Central memory CD8-positive, alpha-beta T cell (primary cell): ENCODE data around the gene ARHGDIB.
A peak's percentile ranks its signal among the peaks of the same experiment; 100 is the strongest.

ENCODE experiments used
- ATAC-seq: fragments of 150-1000 bp; cut with Tn5 transposase; replicated peaks from 2 replicates; pipeline ENCODE4 v1.10.0; 2022; ENCODE audit warnings: mild to moderate bottlenecking, moderate FRiP score, moderate number of reproducible peaks; ENCODE audit not compliant: poor library complexity, severe bottlenecking; ENCODE audit errors: extremely low read depth
- DNase-seq, 2 donors: peaks; one replicate each; pipeline ENCODE4 v3.0.0; 2021; ENCODE audit warnings: low spot score in 2 of 2
- H3K27ac Mint-ChIP-seq: one replicate; pipeline ENCODE4 v1.8.0; 2022; ENCODE audit warnings: low read depth, mild to moderate bottlenecking, moderate library complexity, mixed read lengths
- H3K27me3 Mint-ChIP-seq: one replicate; pipeline ENCODE4 v1.8.0; 2022; ENCODE audit warnings: mixed read lengths
- H3K36me3 Mint-ChIP-seq: one replicate; pipeline ENCODE4 v1.8.0; 2022; ENCODE audit warnings: mild to moderate bottlenecking, moderate library complexity, mixed read lengths; ENCODE audit not compliant: insufficient read depth
- H3K4me1 Mint-ChIP-seq: one replicate; pipeline ENCODE4 v1.8.0; 2022; ENCODE audit warnings: mixed read lengths
- H3K4me3 Mint-ChIP-seq: one replicate; pipeline ENCODE4 v1.8.0; 2022; ENCODE audit warnings: mild to moderate bottlenecking, moderate library complexity, mixed read lengths
- H3K9me3 Mint-ChIP-seq: one replicate; pipeline ENCODE4 v1.8.0; 2022; ENCODE audit warnings: mixed read lengths

The ARHGDIB gene

DNA sequence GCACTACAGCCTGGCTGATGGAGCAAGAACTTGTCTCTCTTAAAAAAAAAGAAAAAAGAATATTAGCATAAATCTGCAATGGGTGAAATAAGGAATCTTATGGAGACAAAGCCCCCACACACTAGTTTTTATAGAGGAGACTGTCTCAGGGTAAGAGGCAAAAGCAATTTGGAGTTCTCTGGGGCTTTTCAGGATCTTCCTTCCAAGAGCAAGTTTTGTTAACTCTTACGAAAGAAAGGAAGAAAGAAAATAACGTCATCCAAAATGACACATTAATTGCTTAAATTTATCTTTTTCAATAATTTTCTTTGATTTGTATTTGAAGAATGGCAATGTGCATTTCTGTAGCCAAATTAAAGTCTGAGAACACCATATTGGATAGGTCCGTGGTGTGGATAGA is 15.3 kb upstream of the ARHGDIB start:
- Mint-ChIP-seq H3K9me3 (no peaks in the 10 kb centered on the region), H3K36me3 (no peaks in the 10 kb centered on the region), H3K4me1 (peaks cover 25% of the 10 kb centered on the region), H3K4me3 (no peak overlapping the region), H3K27ac (no peak overlapping the region), H3K27me3 (no peaks in the 10 kb centered on the region)
- ATAC-seq (no peak), DNase-seq (no peak)

DNA sequence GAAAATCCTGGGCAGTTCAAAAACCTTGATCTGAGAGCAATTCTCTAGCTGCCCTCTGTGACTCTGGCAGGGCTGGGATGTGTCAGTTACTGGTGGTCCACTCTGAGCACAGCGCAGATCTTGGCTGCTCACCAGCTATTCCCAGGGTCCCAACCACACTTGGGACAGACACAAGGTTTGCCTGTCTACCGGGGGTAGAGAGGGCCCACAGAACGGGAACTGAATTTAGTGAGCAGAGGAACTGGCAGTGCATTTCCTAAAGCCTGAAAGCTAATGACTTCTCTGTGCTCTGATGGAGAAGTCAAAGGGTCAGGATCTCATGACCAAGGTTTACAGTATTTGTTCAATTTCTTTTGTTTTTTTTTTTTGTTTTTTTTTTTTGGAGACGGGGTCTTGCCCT is 14.1 kb upstream of the ARHGDIB start:
- Mint-ChIP-seq H3K4me3 (no peak overlapping the region), H3K27me3 (no peaks in the 10 kb centered on the region), H3K27ac (no peak overlapping the region), H3K36me3 (no peaks in the 10 kb centered on the region), H3K9me3 (no peaks in the 10 kb centered on the region), H3K4me1 (peaks cover 15% of the 10 kb centered on the region)
- no peak for DNase-seq
- no peak for ATAC-seq

DNA sequence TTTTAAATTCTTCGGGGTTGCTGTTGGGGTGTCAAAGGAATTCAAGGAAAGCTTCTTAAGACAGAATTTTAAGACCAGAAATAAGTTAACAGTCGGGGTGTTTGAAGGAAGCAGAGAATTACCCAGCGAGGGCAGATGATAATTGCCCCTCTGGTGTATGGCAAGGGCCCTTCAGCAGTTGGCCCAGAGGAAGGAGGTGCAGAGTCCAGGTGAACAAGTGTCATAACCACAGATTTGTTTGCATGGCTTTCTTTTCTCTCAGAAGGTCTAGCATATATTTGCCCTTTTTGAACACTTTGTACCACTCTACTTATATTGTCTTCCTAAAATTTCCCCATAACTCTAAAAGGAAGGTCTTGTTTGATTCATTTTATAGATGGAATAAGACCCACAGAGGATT is 13.2 kb upstream of the ARHGDIB start:
- Mint-ChIP-seq H3K27me3 (no peaks in the 10 kb centered on the region), H3K27ac (no peak overlapping the region), H3K9me3 (no peaks in the 10 kb centered on the region), H3K4me3 (no peak overlapping the region), H3K36me3 (no peaks in the 10 kb centered on the region), H3K4me1 (peaks cover 8% of the 10 kb centered on the region)
- DNase-seq (no peak), ATAC-seq (no peak)

DNA sequence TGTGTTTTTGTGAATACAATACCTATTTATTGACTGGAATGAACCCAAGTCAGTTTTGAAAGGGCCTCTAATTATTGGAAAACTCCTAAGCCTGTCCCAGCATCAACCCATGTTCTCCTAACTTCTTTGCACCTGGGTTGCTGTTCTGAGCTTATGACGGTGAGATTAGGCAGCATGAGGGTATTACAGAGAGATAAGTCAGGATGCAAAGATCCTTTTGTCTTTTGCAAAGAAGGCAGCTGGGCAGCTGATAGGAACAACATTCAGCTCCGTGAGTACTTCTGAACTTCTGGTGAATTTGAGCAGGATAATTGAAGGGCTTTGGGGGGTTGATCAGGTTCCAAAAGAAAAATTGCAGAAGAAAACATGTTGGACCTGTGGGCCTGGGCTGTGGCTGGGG is 11.4 kb upstream of the ARHGDIB start, which contains the start of gene PDE6H:
Gene PDE6H, plus strand, starts transcription at position 227 of the 400 bp plus-strand sequence. CDS start 4,971 bp downstream, outside the sequence.
- Mint-ChIP-seq H3K4me3 (no peak within 1 kb of the TSS), H3K9me3 (no peaks in the 10 kb centered on the region), H3K27ac (no peak within 1 kb of the TSS), H3K36me3 (no peaks in the 10 kb centered on the region), H3K27me3 (no peaks in the 10 kb centered on the region), H3K4me1 (peaks cover 2% of the 10 kb centered on the region)
- DNase-seq: no peak
- ATAC-seq: no peak

DNA sequence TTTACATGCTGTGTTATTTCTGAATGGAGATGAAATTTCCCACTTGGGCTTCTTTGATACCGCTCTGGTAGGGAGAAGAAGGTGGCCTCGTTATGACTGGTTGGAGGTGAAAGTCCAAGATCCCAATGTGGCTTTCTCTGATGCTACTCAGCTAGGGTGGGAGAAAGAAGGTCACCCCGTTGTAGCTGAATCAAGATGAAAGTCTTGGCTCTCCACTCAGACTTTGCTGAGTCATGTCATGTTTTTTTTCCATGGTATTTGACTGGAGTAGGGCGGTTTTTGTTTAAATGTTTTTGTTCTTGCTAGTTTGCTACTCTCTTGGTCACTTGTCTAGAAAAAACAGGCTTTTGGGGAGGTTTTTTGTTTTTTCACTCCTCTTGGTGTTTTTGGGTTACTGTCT is 9.1 kb upstream of the ARHGDIB start:
- DNase-seq (no peak), ATAC-seq (no peak)
- Mint-ChIP-seq H3K27me3 (no peaks in the 10 kb centered on the region), H3K36me3 (no peaks in the 10 kb centered on the region), H3K27ac (no peak overlapping the region), H3K4me3 (no peak overlapping the region), H3K9me3 (no peaks in the 10 kb centered on the region), H3K4me1 (peaks cover 9% of the 10 kb centered on the region)

DNA sequence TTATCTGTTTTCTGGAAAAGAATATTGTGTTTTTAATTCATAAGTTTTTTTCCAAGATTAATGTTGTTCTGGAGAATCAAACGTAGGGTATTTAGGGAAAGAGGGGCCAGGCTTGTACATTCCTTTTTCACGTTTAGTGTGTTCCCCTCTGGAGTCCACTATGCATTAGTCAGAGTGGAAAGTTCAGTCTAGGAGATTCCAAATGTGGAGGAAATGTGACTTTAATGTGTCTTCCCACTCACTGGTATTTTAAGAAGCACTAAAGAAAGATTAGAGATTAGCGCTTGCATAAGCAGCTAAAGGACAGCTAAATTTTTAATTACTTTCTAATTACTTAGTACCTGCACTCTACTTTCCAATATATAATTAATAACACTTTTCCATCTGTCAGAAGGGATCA is 7.1 kb upstream of the ARHGDIB start:
- Mint-ChIP-seq H3K9me3 (no peaks in the 10 kb centered on the region), H3K27ac (no peak overlapping the region), H3K27me3 (no peaks in the 10 kb centered on the region), H3K4me1 (peaks cover 27% of the 10 kb centered on the region), H3K36me3 (no peaks in the 10 kb centered on the region), H3K4me3 (no peak overlapping the region)
- DNase-seq (no peak), ATAC-seq (no peak)

DNA sequence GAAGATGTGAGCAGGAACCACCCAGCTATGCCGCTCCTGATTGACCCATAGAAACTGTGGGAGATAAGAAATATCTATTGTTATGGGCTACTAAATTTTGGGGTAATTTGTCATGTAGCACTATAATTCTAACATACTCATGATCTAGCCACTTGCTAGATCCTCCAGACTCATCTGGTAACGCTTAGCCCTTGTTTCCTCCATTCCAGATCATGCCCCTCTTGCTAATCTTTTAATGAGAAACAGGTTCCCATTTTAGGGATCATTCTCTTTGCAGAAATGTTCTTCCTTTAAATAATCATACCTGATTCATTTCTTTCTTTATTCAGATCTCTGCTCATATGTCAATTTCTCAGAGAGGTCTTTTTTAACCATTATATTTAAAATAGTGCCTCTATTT is 3.8 kb upstream of the ARHGDIB start:
- DNase-seq (no peak), ATAC-seq (no peak)
- Mint-ChIP-seq H3K27ac (peak overlapping the region; percentile 100), H3K27me3 (no peaks in the 10 kb centered on the region), H3K4me3 (no peak overlapping the region), H3K4me1 (peaks cover 46% of the 10 kb centered on the region), H3K9me3 (no peaks in the 10 kb centered on the region), H3K36me3 (peaks cover 12% of the 10 kb centered on the region)

DNA sequence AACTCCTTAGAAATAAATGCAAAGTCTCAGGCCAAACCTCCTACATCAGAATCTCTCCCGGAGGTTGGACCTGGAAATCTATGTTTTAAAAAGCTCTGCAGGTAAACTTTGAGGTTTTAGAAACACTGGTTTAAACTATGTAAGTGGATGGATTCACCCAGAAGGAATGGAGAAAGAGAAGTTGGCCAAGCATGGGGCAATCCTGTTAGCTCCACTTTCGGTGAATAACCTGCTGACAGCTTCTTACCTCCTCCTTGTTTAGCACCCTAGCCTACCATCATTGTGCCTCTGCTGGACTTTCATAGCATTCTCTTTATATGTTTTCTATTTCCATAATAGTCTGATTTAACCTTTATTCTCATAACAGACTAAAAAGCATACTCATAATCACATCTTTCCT is 3.0 kb upstream of the ARHGDIB start:
- H3K9me3 Mint-ChIP-seq: no peaks in the 10 kb centered on the region
- H3K4me1 Mint-ChIP-seq: peaks cover 50% of the 10 kb centered on the region
- DNase-seq (no peak), ATAC-seq (no peak)
- H3K27ac Mint-ChIP-seq: peak overlapping the region; percentile 100
- H3K36me3 Mint-ChIP-seq: peaks cover 18% of the 10 kb centered on the region
- H3K4me3 Mint-ChIP-seq: no peak overlapping the region
- H3K27me3 Mint-ChIP-seq: no peaks in the 10 kb centered on the region

DNA sequence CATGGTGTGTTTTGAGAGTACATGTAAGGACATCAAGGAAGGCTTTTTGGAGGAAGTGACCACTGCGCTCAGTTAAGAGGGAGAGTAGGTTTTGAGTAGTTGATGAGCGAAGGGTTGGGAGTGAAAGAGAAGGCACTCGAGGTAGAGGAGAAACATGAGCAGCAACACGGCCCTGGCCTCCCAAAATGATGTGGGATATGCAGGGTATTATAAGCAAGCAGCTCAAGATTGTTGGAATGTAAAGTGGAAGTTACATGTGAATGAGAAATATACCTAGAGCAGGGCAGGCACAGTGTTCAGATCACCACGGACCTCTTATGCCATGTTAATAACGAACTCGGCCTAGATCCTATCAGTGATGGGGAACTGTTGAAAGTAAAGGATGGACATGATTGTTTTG is 2.1 kb upstream of the ARHGDIB start:
- DNase-seq (no peak), ATAC-seq (no peak)
- H3K4me3 Mint-ChIP-seq: no peak overlapping the region
- H3K9me3 Mint-ChIP-seq: no peaks in the 10 kb centered on the region
- H3K27ac Mint-ChIP-seq: peak overlapping the region; percentile 100
- H3K4me1 Mint-ChIP-seq: peaks cover 59% of the 10 kb centered on the region
- no peaks in the 10 kb centered on the region for H3K27me3 Mint-ChIP-seq
- H3K36me3 Mint-ChIP-seq: peaks cover 27% of the 10 kb centered on the region

DNA sequence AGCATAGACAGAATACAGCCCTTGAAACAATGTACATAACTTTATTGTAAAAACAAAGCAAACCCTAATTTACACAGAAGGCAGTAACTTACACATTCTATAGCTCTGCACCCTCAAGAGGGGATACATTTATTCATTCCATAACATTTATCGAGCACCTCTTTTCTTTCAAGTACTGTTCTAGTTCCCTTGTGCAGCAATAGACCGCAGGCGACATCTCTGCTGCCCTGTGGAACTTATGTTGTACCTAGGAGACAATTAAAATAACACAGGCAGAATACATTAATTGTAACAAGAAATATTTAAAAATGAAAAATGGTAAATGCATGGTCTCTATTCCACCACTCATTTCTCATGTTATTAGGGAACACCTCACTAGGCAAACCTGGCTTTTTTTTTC is 1.4 kb upstream of the ARHGDIB start:
- H3K27ac Mint-ChIP-seq: peak overlapping the region; percentile 100
- peaks cover 34% of the 10 kb centered on the region for H3K36me3 Mint-ChIP-seq
- ATAC-seq (no peak), DNase-seq (no peak)
- H3K4me1 Mint-ChIP-seq: peaks cover 63% of the 10 kb centered on the region
- H3K27me3 Mint-ChIP-seq: no peaks in the 10 kb centered on the region
- H3K9me3 Mint-ChIP-seq: no peaks in the 10 kb centered on the region
- H3K4me3 Mint-ChIP-seq: peak overlapping the region; percentile 99

DNA sequence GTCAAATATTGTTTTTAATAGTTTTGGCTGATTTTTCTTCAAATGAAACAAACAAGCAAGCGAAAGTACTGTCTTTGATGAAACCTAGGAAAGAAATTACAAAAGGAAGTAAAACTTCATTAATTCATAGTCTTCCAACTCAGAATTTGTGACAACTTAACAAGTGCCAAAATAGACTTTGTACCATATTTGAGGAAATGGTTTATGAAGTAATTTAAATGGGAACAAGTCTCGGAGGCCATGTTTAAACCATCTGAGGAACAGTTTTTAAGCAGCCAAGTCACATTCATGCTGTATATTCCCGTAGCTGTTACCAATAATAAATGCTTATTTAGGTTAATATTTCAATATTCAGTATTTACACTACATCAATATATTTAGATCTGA is 745 bp upstream of the ARHGDIB start:
- Mint-ChIP-seq H3K4me3 (peak overlapping the region; percentile 99), H3K27ac (peak overlapping the region; percentile 100), H3K27me3 (no peaks in the 10 kb centered on the region), H3K9me3 (no peaks in the 10 kb centered on the region), H3K4me1 (peaks cover 68% of the 10 kb centered on the region), H3K36me3 (peaks cover 39% of the 10 kb centered on the region)
- ATAC-seq (no peak), DNase-seq (no peak)

DNA sequence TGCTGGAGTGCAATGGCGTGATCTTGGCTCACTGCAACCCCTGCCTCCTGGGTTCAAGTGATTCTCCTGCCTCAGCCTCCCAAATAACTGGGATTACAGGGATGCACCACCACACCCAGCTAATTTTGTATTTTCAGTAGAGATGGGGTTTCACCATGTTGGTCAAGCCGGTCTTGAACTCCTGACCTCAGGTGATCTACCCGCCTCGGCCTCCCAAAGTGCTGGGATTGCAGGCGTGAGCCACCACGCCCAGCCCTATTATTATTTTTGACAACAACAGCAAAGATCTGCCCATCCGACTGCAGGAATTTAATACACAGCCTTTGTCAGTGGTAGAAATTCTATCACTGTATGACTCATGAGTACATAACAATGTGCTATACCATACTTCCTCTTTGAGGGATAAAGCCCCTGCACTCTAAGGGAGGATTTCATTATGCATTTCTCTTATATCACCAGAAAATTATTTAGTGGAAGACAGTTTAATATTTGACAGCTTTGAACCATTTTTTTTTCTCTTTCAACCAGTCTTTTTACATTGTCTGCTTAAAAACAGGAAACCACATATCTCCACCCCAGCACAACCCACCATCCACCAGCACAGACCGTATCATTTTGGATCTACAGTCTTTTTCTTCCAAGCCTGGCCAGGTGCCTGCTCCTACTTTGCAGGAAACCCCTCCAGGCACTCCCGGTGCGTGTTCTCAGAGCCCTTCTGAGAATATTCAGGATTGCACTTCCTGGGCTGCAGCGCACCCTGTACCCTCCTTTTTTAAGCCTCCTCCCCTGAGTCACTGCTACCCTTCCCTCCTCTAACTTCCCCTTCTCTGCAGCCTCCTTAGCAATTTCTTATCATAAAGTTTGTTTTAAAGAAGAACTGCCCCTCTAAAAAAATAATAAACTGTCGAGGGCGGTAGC is 594 bp downstream of the ARHGDIB start:
- peak overlapping the region; percentile 100 for H3K27ac Mint-ChIP-seq
- DNase-seq: peak in 1 of 2 donors; percentile 56
- no peaks in the 10 kb centered on the region for H3K9me3 Mint-ChIP-seq
- peaks cover 46% of the 10 kb centered on the region for H3K36me3 Mint-ChIP-seq
- peak overlapping the region; percentile 99 for H3K4me3 Mint-ChIP-seq
- peak; percentile 50 for ATAC-seq
- no peaks in the 10 kb centered on the region for H3K27me3 Mint-ChIP-seq
- H3K4me1 Mint-ChIP-seq: peaks cover 80% of the 10 kb centered on the region

DNA sequence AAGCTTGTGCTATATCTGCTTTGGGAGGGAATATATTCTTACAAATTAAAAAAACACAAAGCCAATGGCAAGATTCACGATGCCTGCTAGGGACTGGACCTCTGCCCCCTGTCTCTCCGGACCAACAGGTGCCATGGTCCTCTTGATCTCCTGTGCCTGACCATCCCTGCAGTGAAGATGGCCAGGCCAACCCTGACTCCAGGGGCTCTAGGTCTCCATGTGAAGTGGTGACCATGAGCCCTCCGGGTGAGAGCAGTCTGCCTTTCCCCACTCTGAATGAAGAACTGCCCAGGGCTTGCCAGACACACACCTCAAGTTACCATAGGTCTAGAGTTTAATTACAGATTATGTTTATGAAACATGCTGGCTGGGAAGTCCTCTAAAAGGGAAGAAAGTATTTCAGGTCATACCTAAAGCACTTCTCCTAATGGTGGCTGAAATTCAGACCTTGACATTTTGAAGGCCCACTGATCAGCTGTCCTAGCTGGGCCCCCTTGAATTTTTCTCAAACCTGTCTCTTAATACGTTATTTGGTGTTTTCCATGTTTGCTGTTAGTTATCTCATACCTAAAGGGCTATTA is 1.4 kb downstream of the ARHGDIB start:
- Mint-ChIP-seq H3K27ac (peak overlapping the region; percentile 100), H3K4me3 (peak overlapping the region; percentile 99), H3K9me3 (no peaks in the 10 kb centered on the region), H3K27me3 (no peaks in the 10 kb centered on the region), H3K4me1 (peaks cover 72% of the 10 kb centered on the region), H3K36me3 (peaks cover 49% of the 10 kb centered on the region)
- ATAC-seq (no peak), DNase-seq (no peak)
